ENCODE results near the gene HM13.

HM13 gene

DNA sequence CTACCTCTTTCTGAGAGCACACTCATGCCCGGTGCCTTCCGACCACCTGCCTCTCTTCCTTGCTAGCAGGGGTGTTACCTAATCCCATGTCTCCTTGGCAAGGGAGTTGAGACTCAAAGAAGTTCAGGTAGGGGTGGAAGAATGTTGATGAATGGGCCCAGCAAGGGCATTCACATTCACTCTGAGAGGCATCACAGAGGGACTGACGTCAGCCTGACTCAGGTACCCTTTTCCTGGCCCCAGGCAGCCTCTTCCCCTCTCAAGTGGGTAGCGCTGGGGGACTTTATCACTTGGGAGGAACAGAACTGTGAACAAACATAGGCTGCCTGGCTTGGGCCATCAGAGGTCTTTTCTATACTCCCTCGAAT lies 35.3 kb downstream of the HM13 start:
- Histone ChIP-seq H3K4me3 (replicated peaks; ENCODE audit: insufficient read depth, low read length) (no peak overlapping the region), H3K27ac (replicated peaks) (no peak overlapping the region), H3K27me3 (ENCODE audit: insufficient read depth, poor library complexity, severe bottlenecking) (no peaks in the 10 kb centered on the region)
- TF ChIP-seq, protein P1, sequence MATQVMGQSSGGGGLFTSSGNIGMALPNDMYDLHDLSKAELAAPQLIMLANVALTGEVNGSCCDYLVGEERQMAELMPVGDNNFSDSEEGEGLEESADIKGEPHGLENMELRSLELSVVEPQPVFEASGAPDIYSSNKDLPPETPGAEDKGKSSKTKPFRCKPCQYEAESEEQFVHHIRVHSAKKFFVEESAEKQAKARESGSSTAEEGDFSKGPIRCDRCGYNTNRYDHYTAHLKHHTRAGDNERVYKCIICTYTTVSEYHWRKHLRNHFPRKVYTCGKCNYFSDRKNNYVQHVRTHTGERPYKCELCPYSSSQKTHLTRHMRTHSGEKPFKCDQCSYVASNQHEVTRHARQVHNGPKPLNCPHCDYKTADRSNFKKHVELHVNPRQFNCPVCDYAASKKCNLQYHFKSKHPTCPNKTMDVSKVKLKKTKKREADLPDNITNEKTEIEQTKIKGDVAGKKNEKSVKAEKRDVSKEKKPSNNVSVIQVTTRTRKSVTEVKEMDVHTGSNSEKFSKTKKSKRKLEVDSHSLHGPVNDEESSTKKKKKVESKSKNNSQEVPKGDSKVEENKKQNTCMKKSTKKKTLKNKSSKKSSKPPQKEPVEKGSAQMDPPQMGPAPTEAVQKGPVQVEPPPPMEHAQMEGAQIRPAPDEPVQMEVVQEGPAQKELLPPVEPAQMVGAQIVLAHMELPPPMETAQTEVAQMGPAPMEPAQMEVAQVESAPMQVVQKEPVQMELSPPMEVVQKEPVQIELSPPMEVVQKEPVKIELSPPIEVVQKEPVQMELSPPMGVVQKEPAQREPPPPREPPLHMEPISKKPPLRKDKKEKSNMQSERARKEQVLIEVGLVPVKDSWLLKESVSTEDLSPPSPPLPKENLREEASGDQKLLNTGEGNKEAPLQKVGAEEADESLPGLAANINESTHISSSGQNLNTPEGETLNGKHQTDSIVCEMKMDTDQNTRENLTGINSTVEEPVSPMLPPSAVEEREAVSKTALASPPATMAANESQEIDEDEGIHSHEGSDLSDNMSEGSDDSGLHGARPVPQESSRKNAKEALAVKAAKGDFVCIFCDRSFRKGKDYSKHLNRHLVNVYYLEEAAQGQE (IDR thresholded peaks at IDR 0.05; ENCODE audit: insufficient replicate concordance, low read depth), result no peak
- TF ChIP-seq GABPA (IDR thresholded peaks at IDR 0.05; ENCODE audit: low read depth) (no peak), SPI1 (IDR thresholded peaks at IDR 0.05; ENCODE audit: borderline replicate concordance, low read depth) (no peak), POLR2AphosphoS5 (IDR thresholded peaks at IDR 0.05; ENCODE audit: low read depth) (no peak)
- TF ChIP-seq, protein P2, sequence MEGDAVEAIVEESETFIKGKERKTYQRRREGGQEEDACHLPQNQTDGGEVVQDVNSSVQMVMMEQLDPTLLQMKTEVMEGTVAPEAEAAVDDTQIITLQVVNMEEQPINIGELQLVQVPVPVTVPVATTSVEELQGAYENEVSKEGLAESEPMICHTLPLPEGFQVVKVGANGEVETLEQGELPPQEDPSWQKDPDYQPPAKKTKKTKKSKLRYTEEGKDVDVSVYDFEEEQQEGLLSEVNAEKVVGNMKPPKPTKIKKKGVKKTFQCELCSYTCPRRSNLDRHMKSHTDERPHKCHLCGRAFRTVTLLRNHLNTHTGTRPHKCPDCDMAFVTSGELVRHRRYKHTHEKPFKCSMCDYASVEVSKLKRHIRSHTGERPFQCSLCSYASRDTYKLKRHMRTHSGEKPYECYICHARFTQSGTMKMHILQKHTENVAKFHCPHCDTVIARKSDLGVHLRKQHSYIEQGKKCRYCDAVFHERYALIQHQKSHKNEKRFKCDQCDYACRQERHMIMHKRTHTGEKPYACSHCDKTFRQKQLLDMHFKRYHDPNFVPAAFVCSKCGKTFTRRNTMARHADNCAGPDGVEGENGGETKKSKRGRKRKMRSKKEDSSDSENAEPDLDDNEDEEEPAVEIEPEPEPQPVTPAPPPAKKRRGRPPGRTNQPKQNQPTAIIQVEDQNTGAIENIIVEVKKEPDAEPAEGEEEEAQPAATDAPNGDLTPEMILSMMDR (IDR thresholded peaks at IDR 0.05; ENCODE audit: insufficient read depth, low read length), result no peak
- no peak for DNase-seq (ENCODE audit: low read depth in 1 of 2, low spot score in 1 of 2)

DNA sequence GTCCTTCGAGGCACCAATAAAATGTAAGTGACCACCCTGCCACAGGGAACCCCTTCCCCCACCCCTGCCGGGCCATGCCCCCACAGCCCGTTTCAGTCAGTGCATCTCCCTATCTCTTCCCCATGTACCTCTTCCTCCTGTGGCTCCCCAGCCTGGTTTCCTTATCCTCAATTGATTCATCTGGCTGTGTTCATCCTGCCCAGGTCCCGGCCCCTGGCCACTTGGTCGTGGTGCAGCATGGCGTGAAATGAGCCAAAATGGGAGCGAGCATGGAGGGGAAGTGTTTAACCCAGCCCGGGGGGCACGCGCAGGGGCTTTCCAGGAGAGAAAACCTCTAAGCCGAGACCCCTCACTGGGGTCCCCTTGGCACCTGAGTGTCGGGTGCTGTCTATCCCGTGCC lies 35.9 kb downstream of the HM13 start:
- Histone ChIP-seq H3K27me3 (ENCODE audit: insufficient read depth, poor library complexity, severe bottlenecking) (no peaks in the 10 kb centered on the region), H3K27ac (replicated peaks) (no peak overlapping the region), H3K4me3 (replicated peaks; ENCODE audit: insufficient read depth, low read length) (no peak overlapping the region)
- TF ChIP-seq GABPA (IDR thresholded peaks at IDR 0.05; ENCODE audit: low read depth) (no peak), SPI1 (IDR thresholded peaks at IDR 0.05; ENCODE audit: borderline replicate concordance, low read depth) (no peak), POLR2AphosphoS5 (IDR thresholded peaks at IDR 0.05; ENCODE audit: low read depth) (no peak)
- TF ChIP-seq, protein P1 (IDR thresholded peaks at IDR 0.05; ENCODE audit: insufficient replicate concordance, low read depth), result no peak
- TF ChIP-seq, protein P2 (IDR thresholded peaks at IDR 0.05; ENCODE audit: insufficient read depth, low read length), result no peak
- no peak for DNase-seq (ENCODE audit: low read depth in 1 of 2, low spot score in 1 of 2)

DNA sequence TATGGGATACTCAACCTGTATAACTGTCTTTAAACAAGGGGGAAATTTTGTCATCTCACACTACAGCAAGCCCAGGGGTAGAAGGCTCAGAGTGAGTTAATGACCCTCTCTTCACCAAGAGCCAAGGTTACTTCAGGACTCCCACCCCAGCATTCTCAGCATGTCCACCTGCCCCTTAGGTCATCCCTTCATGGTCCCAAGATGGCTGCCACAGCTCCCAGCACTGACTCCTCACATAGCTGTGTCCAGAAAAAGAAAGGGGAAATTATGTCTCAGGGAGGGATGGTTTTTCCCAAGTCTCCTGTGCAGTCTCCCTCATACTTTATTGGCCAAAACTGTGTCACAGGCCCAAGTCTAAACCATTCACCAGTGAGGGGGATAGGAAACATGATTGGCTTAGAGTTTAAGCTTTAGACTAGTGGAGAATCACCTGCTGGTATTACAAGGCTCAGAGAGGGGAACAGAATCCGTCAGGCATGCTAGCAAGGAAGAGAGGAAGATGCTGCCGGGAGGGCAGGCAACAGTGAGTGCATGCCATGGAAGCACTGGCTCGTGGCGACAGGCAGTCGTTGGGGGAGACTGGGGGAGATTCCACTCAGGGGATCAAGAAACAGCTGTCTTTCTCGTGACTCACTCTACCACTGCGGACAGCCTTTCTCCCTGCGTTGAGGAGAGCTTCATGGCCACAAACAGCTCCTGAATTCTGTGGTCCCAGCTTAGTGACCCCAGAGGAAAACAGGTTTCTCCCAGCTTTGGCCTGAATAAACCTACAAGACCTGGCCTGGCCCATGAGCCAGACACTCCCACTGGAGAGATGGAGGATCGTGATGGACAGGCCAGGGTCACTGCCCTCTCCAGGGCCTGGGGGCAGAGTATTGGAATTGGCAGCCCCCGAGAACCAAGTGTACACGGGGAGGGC lies 37.2 kb downstream of the HM13 start:
- no peak overlapping the region for H3K4me3 ChIP-seq (replicated peaks; ENCODE audit: insufficient read depth, low read length)

More for the DNA sequence above, 37.2 kb downstream of the HM13 start:
- H3K27ac ChIP-seq (replicated peaks), result no peak overlapping the region
- DNase-seq (ENCODE audit: low read depth in 1 of 2, low spot score in 1 of 2), result no peak
- no peaks in the 10 kb centered on the region for H3K27me3 ChIP-seq (ENCODE audit: insufficient read depth, poor library complexity, severe bottlenecking)
- TF ChIP-seq POLR2AphosphoS5 (IDR thresholded peaks at IDR 0.05; ENCODE audit: low read depth) (no peak), GABPA (IDR thresholded peaks at IDR 0.05; ENCODE audit: low read depth) (no peak), SPI1 (IDR thresholded peaks at IDR 0.05; ENCODE audit: borderline replicate concordance, low read depth) (no peak)
- TF ChIP-seq, protein P2 (IDR thresholded peaks at IDR 0.05; ENCODE audit: insufficient read depth, low read length), result no peak
- TF ChIP-seq, protein P1 (IDR thresholded peaks at IDR 0.05; ENCODE audit: insufficient replicate concordance, low read depth), result no peak

Measured in HL-60 (cell line).